Natural killer cell (primary cell): ENCODE data around the gene SEC14L1. TPM values are rescaled to one million over a fixed set of nuclear protein-coding genes. Genes with fewer than 3 reads are reported as not detected.

Experiments
- ATAC-seq, 3 donors: fragments of 150-1000 bp in 2 of 3; fragments of 200-7000 bp in 1 of 3; cut with Tn5 transposase; 1 replicate in 1 of 3; 2 replicates in 2 of 3; pipeline ENCODE4 v1.10.0; 2021; ENCODE audit warnings: mild to moderate bottlenecking in 2 of 3, moderate library complexity in 2 of 3
- DNase-seq, 2 donors: peaks; one replicate each; pipeline versions ENCODE4 v3.0.0 to v3.0.0-alpha.2; 2013 to 2021; ENCODE audit warnings: mixed read lengths in 1 of 2
- H3K27ac ChIP-seq: one replicate; pipeline ENCODE4 v1.5.1; 2013; ENCODE audit warnings: mild to moderate bottlenecking, low read length
- H3K27me3 ChIP-seq: one replicate; pipeline ENCODE4 v1.6.1; 2013; ENCODE audit warnings: low read length; ENCODE audit not compliant: control insufficient read depth, insufficient read depth
- H3K36me3 ChIP-seq: one replicate; pipeline ENCODE4 v1.6.1; 2013; ENCODE audit warnings: low read length; ENCODE audit not compliant: control insufficient read depth, insufficient read depth
- H3K4me1 ChIP-seq: one replicate; pipeline ENCODE4 v1.6.1; 2013; ENCODE audit warnings: low read length; ENCODE audit not compliant: control insufficient read depth, insufficient read depth
- H3K4me3 ChIP-seq: one replicate; pipeline ENCODE4 v1.5.1; 2013; ENCODE audit warnings: low read length
- H3K9me3 ChIP-seq: one replicate; pipeline ENCODE4 v1.6.1; 2013; ENCODE audit warnings: low read length; ENCODE audit not compliant: control insufficient read depth, insufficient read depth
- H3K27ac Mint-ChIP-seq, 2 donors: one replicate each; pipeline ENCODE4 v1.8.0; 2022; ENCODE audit warnings: mild to moderate bottlenecking in 2 of 2, mixed read lengths in 2 of 2, moderate library complexity in 1 of 2
- H3K27me3 Mint-ChIP-seq, 2 donors: one replicate each; pipeline ENCODE4 v1.8.0; 2022; ENCODE audit warnings: low read depth in 2 of 2, mixed read lengths in 2 of 2
- H3K36me3 Mint-ChIP-seq: one replicate; pipeline ENCODE4 v1.8.0; 2022; ENCODE audit warnings: mixed read lengths
- H3K4me1 Mint-ChIP-seq, 2 donors: one replicate each; pipeline ENCODE4 v1.8.0; 2022; ENCODE audit warnings: mixed read lengths in 2 of 2
- H3K4me3 Mint-ChIP-seq: one replicate; pipeline ENCODE4 v1.8.0; 2022; ENCODE audit warnings: mild to moderate bottlenecking, moderate library complexity, mixed read lengths
- H3K9me3 Mint-ChIP-seq, 2 donors: one replicate each; pipeline ENCODE4 v1.8.0; 2022; ENCODE audit warnings: mixed read lengths in 2 of 2
- WGBS: methylation state at CpG from one replicate; pipeline ENCODE4 v1.1.7; 2013; ENCODE audit warnings: missing lambda C conversion rate; ENCODE audit not compliant: insufficient coverage; 5-methylcytosine and 5-hydroxymethylcytosine counted together
- intact Hi-C: fragments of 100-400 bp; cut with micrococcal nuclease; formaldehyde crosslinking; loops from one replicate; pipeline ENCODE4 v1.14.2; 2022
- total RNA-seq, 4 donors: library from RNA; stranded (reverse); fragments of 120-200 nt in 1 of 4; gene quantifications; one replicate each; pipeline versions ENCODE4 v1.2.3 to v1.2.4, GENCODE V29; 2013 to 2022
- TF ChIP-seq, protein P1 (sequence below): fragments of 200-600 bp; IDR thresholded peaks from one replicate; pipeline ENCODE4 v1.8.0; 2022; ENCODE audit warnings: antibody characterized with exemption

SEC14L1 gene
- total RNA-seq, 3 donors from 2014 or later (not counting 1 experiment from before 2014, with no cell fraction given), result 129 to 160 (median 129) TPM

GRCh38 chr17:77125432-77125901 lies 15.3 kb upstream of the SEC14L1 start:
- intact Hi-C loops, result no loop called here
- no peak overlapping the region for H3K4me3 ChIP-seq
- peaks cover 7 to 25% of the 10 kb centered on the region in 2 donors for H3K4me1 Mint-ChIP-seq
- no peaks in the 10 kb centered on the region for H3K27me3 Mint-ChIP-seq
- WGBS, result 79% methylated on average over 8 of the region's 8 CpGs
- no peaks in the 10 kb centered on the region for H3K9me3 Mint-ChIP-seq
- no peak for ATAC-seq
- no peak overlapping the region for H3K27ac Mint-ChIP-seq
- TF ChIP-seq, protein P1, sequence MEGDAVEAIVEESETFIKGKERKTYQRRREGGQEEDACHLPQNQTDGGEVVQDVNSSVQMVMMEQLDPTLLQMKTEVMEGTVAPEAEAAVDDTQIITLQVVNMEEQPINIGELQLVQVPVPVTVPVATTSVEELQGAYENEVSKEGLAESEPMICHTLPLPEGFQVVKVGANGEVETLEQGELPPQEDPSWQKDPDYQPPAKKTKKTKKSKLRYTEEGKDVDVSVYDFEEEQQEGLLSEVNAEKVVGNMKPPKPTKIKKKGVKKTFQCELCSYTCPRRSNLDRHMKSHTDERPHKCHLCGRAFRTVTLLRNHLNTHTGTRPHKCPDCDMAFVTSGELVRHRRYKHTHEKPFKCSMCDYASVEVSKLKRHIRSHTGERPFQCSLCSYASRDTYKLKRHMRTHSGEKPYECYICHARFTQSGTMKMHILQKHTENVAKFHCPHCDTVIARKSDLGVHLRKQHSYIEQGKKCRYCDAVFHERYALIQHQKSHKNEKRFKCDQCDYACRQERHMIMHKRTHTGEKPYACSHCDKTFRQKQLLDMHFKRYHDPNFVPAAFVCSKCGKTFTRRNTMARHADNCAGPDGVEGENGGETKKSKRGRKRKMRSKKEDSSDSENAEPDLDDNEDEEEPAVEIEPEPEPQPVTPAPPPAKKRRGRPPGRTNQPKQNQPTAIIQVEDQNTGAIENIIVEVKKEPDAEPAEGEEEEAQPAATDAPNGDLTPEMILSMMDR, result no peak
- H3K27ac ChIP-seq, result no peak overlapping the region
- no peaks in the 10 kb centered on the region for H3K36me3 Mint-ChIP-seq
- H3K27me3 ChIP-seq, result no peaks in the 10 kb centered on the region
- no peaks in the 10 kb centered on the region for H3K9me3 ChIP-seq
- no peak overlapping the region for H3K4me3 Mint-ChIP-seq
- H3K4me1 ChIP-seq, result peaks cover 22% of the 10 kb centered on the region
- DNase-seq, result no peak
- no peaks in the 10 kb centered on the region for H3K36me3 ChIP-seq

DNA sequence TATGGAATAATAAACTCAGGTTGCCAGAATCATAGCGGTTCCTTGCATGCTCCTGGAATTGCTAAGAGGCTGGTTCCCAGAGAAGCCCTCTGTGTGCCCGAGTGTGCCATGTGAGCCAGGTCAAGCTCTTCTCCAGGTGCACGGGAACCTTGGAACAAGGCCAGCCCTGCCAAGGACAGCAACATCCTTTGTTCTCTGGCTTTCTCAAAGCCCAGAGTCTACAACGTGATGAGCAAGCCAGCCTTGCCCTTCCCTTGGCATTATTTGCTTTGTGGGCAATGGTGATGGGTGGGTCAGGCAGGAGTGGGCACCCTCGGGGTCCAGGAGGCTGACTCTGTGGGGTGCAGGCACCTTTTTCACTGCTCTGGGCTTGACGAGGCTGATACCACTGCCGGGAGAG lies 14.2 kb upstream of the SEC14L1 start:
- H3K27ac Mint-ChIP-seq, result no peak overlapping the region
- no peak overlapping the region for H3K27ac ChIP-seq
- peaks cover 7 to 25% of the 10 kb centered on the region in 2 donors for H3K4me1 Mint-ChIP-seq
- H3K27me3 Mint-ChIP-seq, result no peaks in the 10 kb centered on the region
- TF ChIP-seq, protein P1, result no peak
- ATAC-seq, result no peak
- H3K4me3 ChIP-seq, result no peak overlapping the region
- H3K9me3 Mint-ChIP-seq, result no peaks in the 10 kb centered on the region
- intact Hi-C loops, result no loop called here
- peaks cover 22% of the 10 kb centered on the region for H3K4me1 ChIP-seq
- H3K36me3 ChIP-seq, result no peaks in the 10 kb centered on the region
- no peaks in the 10 kb centered on the region for H3K9me3 ChIP-seq
- H3K36me3 Mint-ChIP-seq, result no peaks in the 10 kb centered on the region
- DNase-seq, result no peak
- no peaks in the 10 kb centered on the region for H3K27me3 ChIP-seq
- no peak overlapping the region for H3K4me3 Mint-ChIP-seq
- WGBS, result 93% methylated on average over 4 of the region's 7 CpGs

DNA sequence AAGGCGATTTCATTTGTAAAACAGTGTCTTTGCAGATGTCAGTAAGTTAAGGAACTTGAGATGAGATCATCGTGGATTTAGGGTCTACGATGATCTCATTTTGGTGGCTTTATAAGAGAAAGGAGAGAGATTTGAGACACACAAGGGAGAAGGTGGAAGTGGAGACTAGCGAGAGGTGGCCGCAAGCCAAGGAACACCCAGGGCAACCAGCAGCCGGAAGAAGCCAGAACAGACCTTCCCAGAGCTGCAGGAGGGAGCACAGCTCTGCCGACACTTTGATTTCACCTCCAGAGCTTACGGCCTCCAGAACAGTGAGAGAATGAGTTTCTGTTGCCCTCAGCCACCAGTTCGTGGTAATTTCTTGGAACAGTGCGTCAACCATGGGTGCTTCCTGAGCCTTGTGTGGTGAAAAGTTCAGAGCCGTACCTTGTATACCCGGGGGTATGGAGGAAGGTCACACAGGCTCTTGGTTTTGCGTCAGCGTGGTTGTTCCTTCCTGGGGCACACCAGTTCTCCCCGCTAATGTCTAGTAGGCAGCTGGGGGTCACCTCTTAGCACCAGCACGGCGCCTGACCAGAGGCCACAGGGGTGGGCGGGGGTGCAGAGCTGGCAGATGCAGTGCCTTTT lies 12.9 kb upstream of the SEC14L1 start:
- Histone ChIP-seq H3K9me3 (no peaks in the 10 kb centered on the region), H3K4me3 (peak overlapping the region; percentile 16), H3K36me3 (no peaks in the 10 kb centered on the region), H3K27ac (peak overlapping the region; percentile 89), H3K27me3 (no peaks in the 10 kb centered on the region), H3K4me1 (peaks cover 22% of the 10 kb centered on the region)
- DNase-seq (peak; percentile 65 to 88), ATAC-seq (peak; percentile 90 to 94 (median 93))
- H3K4me3 Mint-ChIP-seq, result peak overlapping the region; percentile 76
- peak overlapping the region; percentile 86 to 96 for H3K27ac Mint-ChIP-seq
- no peaks in the 10 kb centered on the region for H3K36me3 Mint-ChIP-seq
- H3K9me3 Mint-ChIP-seq, result no peaks in the 10 kb centered on the region
- H3K27me3 Mint-ChIP-seq, result no peaks in the 10 kb centered on the region
- peaks cover 7 to 25% of the 10 kb centered on the region in 2 donors for H3K4me1 Mint-ChIP-seq
- WGBS, result 14% methylated on average over 17 of the region's 18 CpGs
- TF ChIP-seq, protein P1, result no peak
- intact Hi-C loops, result no loop called here
